Duodenal mucosa (tissue), 2 donors: Measurements from ENCODE around the gene SCAP.

ENCODE experiments used
- H3K27ac ChIP-seq: one replicate; pipeline ENCODE4 v1.7.0; 2013; ENCODE audit warnings: low read depth, low read length
- H3K27me3 ChIP-seq, 2 donors: one replicate each; pipeline ENCODE4 v1.7.0; 2013; ENCODE audit warnings: low read length in 2 of 2, control low read depth in 1 of 2; ENCODE audit not compliant: insufficient read depth in 2 of 2, control insufficient read depth in 1 of 2
- H3K36me3 ChIP-seq, 2 donors: one replicate each; pipeline ENCODE4 v1.7.0; 2013; ENCODE audit warnings: low read length in 2 of 2, control low read depth in 1 of 2; ENCODE audit not compliant: insufficient read depth in 2 of 2, control insufficient read depth in 1 of 2
- H3K4me1 ChIP-seq, 2 donors: one replicate each; pipeline ENCODE4 v1.7.0; 2013; ENCODE audit warnings: low read length in 2 of 2, control low read depth in 1 of 2; ENCODE audit not compliant: insufficient read depth in 2 of 2, control insufficient read depth in 1 of 2
- H3K4me3 ChIP-seq, 2 donors: one replicate each; pipeline ENCODE4 v1.7.0; 2013; ENCODE audit warnings: low read length in 2 of 2, low read depth in 1 of 2
- H3K9ac ChIP-seq, 2 donors: one replicate each; pipeline ENCODE4 v1.7.0; 2013; ENCODE audit warnings: low read length in 2 of 2, low read depth in 1 of 2
- H3K9me3 ChIP-seq, 2 donors: one replicate each; pipeline ENCODE4 v1.7.0; 2013; ENCODE audit warnings: low read length in 2 of 2, control low read depth in 1 of 2; ENCODE audit not compliant: control insufficient read depth in 1 of 2

The SCAP gene

GRCh38 chr3:47381317-47382157 is 94.2 kb downstream of the SCAP start:
- Histone ChIP-seq H3K4me1 (peaks cover 15 to 24% of the 10 kb centered on the region in 2 donors), H3K36me3 (peaks cover 2 to 7% of the 10 kb centered on the region in 2 donors), H3K27me3 (no peaks in the 10 kb centered on the region), H3K9ac (peak overlapping the region; percentile 75 to 100), H3K27ac (peak overlapping the region; percentile 90), H3K4me3 (peak overlapping the region; percentile 82 to 98), H3K9me3 (no peaks in the 10 kb centered on the region)

GRCh38 chr3:47380601-47381316 is 95.0 kb downstream of the SCAP start, which contains the start of gene PTPN23:
Gene PTPN23, plus strand, starts transcription at chr3:47381021. Its CDS starts 76 bp downstream, at chr3:47381097.
- peak within 1 kb of the TSS; percentile 99 to 100 for H3K9ac ChIP-seq
- peaks cover 12 to 22% of the 10 kb centered on the region in 2 donors for H3K4me1 ChIP-seq
- H3K27me3 ChIP-seq: no peaks in the 10 kb centered on the region
- H3K9me3 ChIP-seq: no peaks in the 10 kb centered on the region
- peak within 1 kb of the TSS; percentile 97 for H3K27ac ChIP-seq
- H3K4me3 ChIP-seq: peak within 1 kb of the TSS; percentile 96 to 98
- H3K36me3 ChIP-seq: peaks cover 0 to 4% of the 10 kb centered on the region in 2 donors

GRCh38 chr3:47380026-47380600 is 95.6 kb downstream of the SCAP start:
- Histone ChIP-seq H3K27me3 (no peaks in the 10 kb centered on the region), H3K27ac (peak overlapping the region; percentile 97), H3K9me3 (no peaks in the 10 kb centered on the region), H3K9ac (peak overlapping the region; percentile 99 to 100), H3K4me3 (peak overlapping the region; percentile 96 to 98), H3K4me1 (peaks cover 8 to 18% of the 10 kb centered on the region in 2 donors), H3K36me3 (no peaks in the 10 kb centered on the region)

GRCh38 chr3:47379411-47379899 is 96.3 kb downstream of the SCAP start:
- no peaks in the 10 kb centered on the region for H3K9me3 ChIP-seq
- no peaks in the 10 kb centered on the region for H3K27me3 ChIP-seq
- peak overlapping the region; percentile 97 for H3K27ac ChIP-seq
- no peaks in the 10 kb centered on the region for H3K36me3 ChIP-seq
- peaks cover 8 to 18% of the 10 kb centered on the region in 2 donors for H3K4me1 ChIP-seq
- peak overlapping the region; percentile 99 to 100 for H3K9ac ChIP-seq
- peak overlapping the region; percentile 96 to 98 for H3K4me3 ChIP-seq

- Histone ChIP-seq H3K9ac (no peak overlapping the region), H3K9me3 (no peaks in the 10 kb centered on the region), H3K27ac (no peak overlapping the region), H3K4me3 (peak overlapping the region in 1 of 2 donors; percentile 5), H3K36me3 (no peaks in the 10 kb centered on the region), H3K27me3 (no peaks in the 10 kb centered on the region), H3K4me1 (peaks cover 8 to 18% of the 10 kb centered on the region in 2 donors)
These were observed 96.9 kb downstream of the SCAP start for GRCh38 chr3:47378869-47379268.

GRCh38 chr3:47377186-47377585 is 98.6 kb downstream of the SCAP start:
- H3K9ac ChIP-seq: no peak overlapping the region
- no peaks in the 10 kb centered on the region for H3K36me3 ChIP-seq
- H3K27me3 ChIP-seq: no peaks in the 10 kb centered on the region
- no peak overlapping the region for H3K27ac ChIP-seq
- H3K4me1 ChIP-seq: peaks cover 6 to 17% of the 10 kb centered on the region in 2 donors
- no peak overlapping the region for H3K4me3 ChIP-seq
- no peaks in the 10 kb centered on the region for H3K9me3 ChIP-seq

- Histone ChIP-seq H3K36me3 (no peaks in the 10 kb centered on the region), H3K27me3 (peaks cover 0 to 5% of the 10 kb centered on the region in 2 donors), H3K9me3 (no peaks in the 10 kb centered on the region), H3K4me3 (no peak overlapping the region), H3K4me1 (peaks cover 0 to 10% of the 10 kb centered on the region in 2 donors), H3K27ac (no peak overlapping the region), H3K9ac (no peak overlapping the region)
These were observed 99.3 kb downstream of the SCAP start for GRCh38 chr3:47376393-47376792.

- Histone ChIP-seq H3K9me3 (no peaks in the 10 kb centered on the region), H3K4me3 (no peak overlapping the region), H3K27me3 (peaks cover 0 to 5% of the 10 kb centered on the region in 2 donors), H3K9ac (no peak overlapping the region), H3K4me1 (peaks cover 0 to 4% of the 10 kb centered on the region in 2 donors), H3K27ac (no peak overlapping the region), H3K36me3 (no peaks in the 10 kb centered on the region)
These were observed 101.2 kb downstream of the SCAP start for GRCh38 chr3:47374587-47374986.

GRCh38 chr3:47370887-47371697 is 104.6 kb downstream of the SCAP start:
- H3K4me3 ChIP-seq: no peak overlapping the region
- no peaks in the 10 kb centered on the region for H3K4me1 ChIP-seq
- H3K27me3 ChIP-seq: peaks cover 0 to 5% of the 10 kb centered on the region in 2 donors
- no peak overlapping the region for H3K9ac ChIP-seq
- H3K27ac ChIP-seq: no peak overlapping the region
- no peaks in the 10 kb centered on the region for H3K9me3 ChIP-seq
- no peaks in the 10 kb centered on the region for H3K36me3 ChIP-seq
